MM.1S (cell line): ENCODE data around the gene CXXC4.

ENCODE experiments used
- CTCF ChIP-seq: fragments of 300-600 bp; sonication (generic); IDR thresholded peaks from 2 replicates; pipeline ENCODE4 v1.5.1; 2016; ENCODE audit warnings: antibody characterized with exemption, low read length, mixed read lengths
- EZH2 ChIP-seq: fragments of 300-600 bp; sonication (generic); optimal IDR thresholded peaks from 2 replicates; pipeline ENCODE3; 2017; ENCODE audit warnings: low read depth, mild to moderate bottlenecking, antibody characterized with exemption, low read length, mixed read lengths

GRCh38 chr4:104530426-104530825 lies 35.7 kb upstream of the CXXC4 start:
- TF ChIP-seq CTCF, result no peak
- no peak for TF ChIP-seq EZH2
